ENCODE measurements around the gene VAMP1.
"Not testable (repeated sequence)": the region's sequence is repeated elsewhere in the genome, so short reads cannot be mapped to it uniquely, and the experiment has no call there.

Gene VAMP1

GRCh38 chr12:6450091-6450868 is 20.2 kb downstream of the VAMP1 start:
- no peak for DNase-seq

GRCh38 chr12:6444704-6445688 is 25.5 kb downstream of the VAMP1 start, which contains the start of gene CD27:
CD27 (plus strand) TSS chr12:6444955; CDS start chr12:6445096, 141 bp downstream.
- no peak for DNase-seq

- no peak for DNase-seq
Measured at GRCh38 chr12:6444031-6444430, 26.4 kb downstream of the VAMP1 start.

- DNase-seq: no peak
Measured at GRCh38 chr12:6443361-6443983, 27.0 kb downstream of the VAMP1 start.

GRCh38 chr12:6442836-6443235 is 27.6 kb downstream of the VAMP1 start:
- no peak for DNase-seq

- DNase-seq: no peak
Measured at GRCh38 chr12:6440391-6440790, 30.1 kb downstream of the VAMP1 start.

GRCh38 chr12:6438345-6438744 is 32.1 kb downstream of the VAMP1 start:
- DNase-seq: no peak

GRCh38 chr12:6437586-6437985 is 32.9 kb downstream of the VAMP1 start:
- DNase-seq: no peak

GRCh38 chr12:6435961-6436715 is 34.3 kb downstream of the VAMP1 start:
- no peak for DNase-seq

- DNase-seq: no peak
Measured at GRCh38 chr12:6434205-6435140, 36.0 kb downstream of the VAMP1 start.

GRCh38 chr12:6432991-6433390 is 37.5 kb downstream of the VAMP1 start:
- no peak for DNase-seq

- DNase-seq: no peak
Measured at GRCh38 chr12:6430124-6430989, 40.1 kb downstream of the VAMP1 start.

- no peak for DNase-seq
Measured at GRCh38 chr12:6428326-6428725, 42.2 kb downstream of the VAMP1 start.

GRCh38 chr12:6427796-6428195 is 42.7 kb downstream of the VAMP1 start:
- DNase-seq: not testable (repeated sequence)

GRCh38 chr12:6426882-6427671 is 43.4 kb downstream of the VAMP1 start:
- peak; percentile 61 for DNase-seq

- DNase-seq: no peak
Measured at GRCh38 chr12:6425590-6426531, 44.6 kb downstream of the VAMP1 start.

- no peak for DNase-seq
Measured at GRCh38 chr12:6424866-6425265, 45.6 kb downstream of the VAMP1 start.

- no peak for DNase-seq
Measured at GRCh38 chr12:6424008-6424347, 46.5 kb downstream of the VAMP1 start.
